Measurements from ENCODE around the gene TLE4. TPM values are rescaled to one million over a fixed set of nuclear protein-coding genes. Genes with fewer than 3 reads are reported as not detected.

Gene TLE4
- total and polyA plus RNA-seq, 4 experiments from 2014 or later: 27.9 to 101 (median 72.2) TPM

- CTCF ChIA-PET (ENCODE audit: partially characterized antibody): interaction anchor here (0.9 to 1.5 kb wide), 4 partner anchors 10 to 23 kb away, joined by 3 to 4 read pairs (median 4); no protein-coding TSS in a partner anchor
- Histone ChIP-seq H3K4me1 (ENCODE audit: insufficient read depth, low read length) (no peaks in the 10 kb centered on the region), H3K36me3 (ENCODE audit: insufficient read depth, low read length) (no peaks in the 10 kb centered on the region), H3K9me3 (ENCODE audit: control insufficient read depth in 1 of 2, low read length in 2 of 2) (no peaks in the 10 kb centered on the region), H3K27ac (ENCODE audit: low read depth, low read length) (no peak overlapping the region), H3K27me3 (ENCODE audit: insufficient read depth, low read length) (no peaks in the 10 kb centered on the region), H3K4me3 (ENCODE audit: low read length in 2 of 2) (no peak overlapping the region)
- POLR2A ChIA-PET (ENCODE audit: partially characterized antibody): no interaction called here
- DNase-seq: no peak
- H3K9me3 Mint-ChIP-seq: peaks cover 0 to 3% (median under 1%) of the 10 kb centered on the region in 8 donors
- no peak overlapping the region for H3K27ac Mint-ChIP-seq
- H3K4me1 Mint-ChIP-seq: no peaks in the 10 kb centered on the region
- peaks cover 0 to 1% of the 10 kb centered on the region in 2 donors for H3K27me3 Mint-ChIP-seq
- H3K4me3 Mint-ChIP-seq: no peak overlapping the region
- intact Hi-C loops (cut with micrococcal nuclease): no loop called here
- H3K36me3 Mint-ChIP-seq: peaks cover 0 to under 1% of the 10 kb centered on the region in 2 donors
Observed at GRCh38 chr9:79757881-79758669, 186.3 kb downstream of the TLE4 start.

DNA sequence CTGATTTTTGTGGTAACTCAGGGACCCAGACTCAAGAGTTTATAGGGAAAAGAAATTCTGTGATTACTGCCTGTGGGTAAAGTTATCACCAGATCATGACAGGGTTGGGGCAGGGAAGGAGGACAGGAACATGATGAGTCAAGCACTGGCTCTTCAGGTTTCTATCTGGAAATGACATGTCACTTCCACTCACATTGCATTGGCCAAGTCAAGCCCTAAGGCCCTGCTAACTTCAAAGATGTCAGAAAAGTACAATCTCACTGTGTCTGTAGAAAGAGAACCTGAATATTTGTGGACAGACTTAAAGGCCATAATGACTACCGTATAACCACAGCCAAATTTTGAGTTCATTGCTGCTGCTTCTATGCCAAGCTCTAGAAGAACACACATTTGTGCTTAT lies 187.7 kb downstream of the TLE4 start:
- H3K36me3 ChIP-seq (ENCODE audit: insufficient read depth, low read length): no peaks in the 10 kb centered on the region
- intact Hi-C loops (cut with micrococcal nuclease): no loop called here
- no peak for DNase-seq
- Mint-ChIP-seq H3K27ac (no peak overlapping the region), H3K36me3 (no peaks in the 10 kb centered on the region), H3K27me3 (no peaks in the 10 kb centered on the region), H3K4me1 (no peaks in the 10 kb centered on the region), H3K4me3 (no peak overlapping the region), H3K9me3 (no peaks in the 10 kb centered on the region)
- H3K9me3 ChIP-seq (ENCODE audit: control insufficient read depth in 1 of 2, low read length in 2 of 2): no peaks in the 10 kb centered on the region
- no peak overlapping the region for H3K27ac ChIP-seq (ENCODE audit: low read depth, low read length)
- no peaks in the 10 kb centered on the region for H3K4me1 ChIP-seq (ENCODE audit: insufficient read depth, low read length)
- no peak overlapping the region for H3K4me3 ChIP-seq (ENCODE audit: low read length in 2 of 2)
- H3K27me3 ChIP-seq (ENCODE audit: insufficient read depth, low read length): no peaks in the 10 kb centered on the region
- ChIA-PET POLR2A (ENCODE audit: partially characterized antibody) (no interaction called here), CTCF (ENCODE audit: partially characterized antibody) (no interaction called here)

DNA sequence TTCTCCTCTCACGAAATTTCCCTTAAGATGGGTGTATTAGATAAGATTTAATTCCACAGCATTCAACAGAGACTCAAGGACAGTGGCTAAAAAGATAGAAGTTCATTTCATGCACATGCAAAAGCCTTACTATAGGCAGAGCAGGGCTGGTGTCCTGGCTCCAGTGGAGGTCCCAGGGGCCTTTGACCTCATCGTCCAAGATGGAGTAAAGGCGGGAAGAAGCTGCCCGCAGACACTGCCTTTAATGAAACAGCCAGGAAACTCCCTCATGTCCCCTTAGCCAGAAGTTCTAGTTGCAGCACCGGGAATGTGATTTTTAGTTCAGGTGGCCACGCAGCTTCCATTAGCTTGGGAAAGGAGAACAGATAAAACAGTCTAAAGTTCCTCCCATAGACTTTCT lies 190.3 kb downstream of the TLE4 start:
- H3K36me3 Mint-ChIP-seq: no peaks in the 10 kb centered on the region
- H3K27me3 Mint-ChIP-seq: peaks cover 0 to 2% of the 10 kb centered on the region in 2 donors
- DNase-seq: no peak
- Histone ChIP-seq H3K27ac (ENCODE audit: low read depth, low read length) (no peak overlapping the region), H3K4me3 (ENCODE audit: low read length in 2 of 2) (no peak overlapping the region), H3K4me1 (ENCODE audit: insufficient read depth, low read length) (no peaks in the 10 kb centered on the region), H3K9me3 (ENCODE audit: control insufficient read depth in 1 of 2, low read length in 2 of 2) (no peaks in the 10 kb centered on the region), H3K36me3 (ENCODE audit: insufficient read depth, low read length) (no peaks in the 10 kb centered on the region), H3K27me3 (ENCODE audit: insufficient read depth, low read length) (no peaks in the 10 kb centered on the region)
- ChIA-PET POLR2A (ENCODE audit: partially characterized antibody) (no interaction called here), CTCF (ENCODE audit: partially characterized antibody) (no interaction called here)
- no peak overlapping the region for H3K4me3 Mint-ChIP-seq
- H3K27ac Mint-ChIP-seq: no peak overlapping the region
- H3K9me3 Mint-ChIP-seq: no peaks in the 10 kb centered on the region
- intact Hi-C loops (cut with micrococcal nuclease): no loop called here
- no peaks in the 10 kb centered on the region for H3K4me1 Mint-ChIP-seq

DNA sequence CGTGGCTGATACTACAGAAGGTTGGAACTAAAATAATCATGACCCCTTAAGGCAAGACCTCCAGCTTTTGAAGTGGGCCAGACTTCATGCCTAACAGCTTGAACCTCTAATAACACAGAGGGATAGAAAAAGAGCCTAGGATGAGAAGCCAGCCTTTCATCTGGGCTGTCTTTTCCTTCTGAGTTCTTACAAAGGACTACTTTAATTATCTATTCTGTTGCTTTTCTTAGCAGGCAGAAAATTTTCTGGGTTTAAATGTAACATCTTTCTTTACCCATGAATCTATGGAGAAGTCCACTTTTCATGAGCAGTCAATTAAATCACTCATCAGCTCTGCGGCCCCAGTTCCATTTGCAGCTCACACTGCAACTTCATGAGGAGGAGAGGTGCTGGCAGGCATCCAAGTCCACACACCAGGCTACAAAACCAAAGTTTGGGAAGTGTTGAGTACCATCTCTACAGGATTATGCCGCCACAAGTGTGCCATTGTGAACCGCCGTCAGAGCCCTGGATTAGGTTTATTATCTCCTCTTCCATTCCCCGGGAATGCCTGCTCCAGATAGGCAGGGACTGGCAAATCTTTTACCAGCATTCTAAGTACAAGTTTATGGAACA lies 192.0 kb downstream of the TLE4 start:
- no peak overlapping the region for H3K4me3 Mint-ChIP-seq
- no peak for DNase-seq
- POLR2A ChIA-PET (ENCODE audit: partially characterized antibody): no interaction called here
- no peaks in the 10 kb centered on the region for H3K9me3 ChIP-seq (ENCODE audit: control insufficient read depth in 1 of 2, low read length in 2 of 2)
- H3K9me3 Mint-ChIP-seq: no peaks in the 10 kb centered on the region
- no peaks in the 10 kb centered on the region for H3K4me1 ChIP-seq (ENCODE audit: insufficient read depth, low read length)
- no peaks in the 10 kb centered on the region for H3K27me3 ChIP-seq (ENCODE audit: insufficient read depth, low read length)
- no peak overlapping the region for H3K27ac ChIP-seq (ENCODE audit: low read depth, low read length)
- no peaks in the 10 kb centered on the region for H3K36me3 Mint-ChIP-seq
- peaks cover 0 to 2% of the 10 kb centered on the region in 2 donors for H3K27me3 Mint-ChIP-seq
- H3K4me1 Mint-ChIP-seq: no peaks in the 10 kb centered on the region
- H3K36me3 ChIP-seq (ENCODE audit: insufficient read depth, low read length): no peaks in the 10 kb centered on the region
- CTCF ChIA-PET (ENCODE audit: partially characterized antibody): no interaction called here
- H3K27ac Mint-ChIP-seq: no peak overlapping the region
- H3K4me3 ChIP-seq (ENCODE audit: low read length in 2 of 2): no peak overlapping the region
- intact Hi-C loops (cut with micrococcal nuclease): no loop called here

GRCh38 chr9:79764374-79764773 lies 192.6 kb downstream of the TLE4 start:
- H3K4me1 ChIP-seq (ENCODE audit: insufficient read depth, low read length): no peaks in the 10 kb centered on the region
- no peak overlapping the region for H3K27ac ChIP-seq (ENCODE audit: low read depth, low read length)
- POLR2A ChIA-PET (ENCODE audit: partially characterized antibody): no interaction called here
- intact Hi-C loops (cut with micrococcal nuclease): no loop called here
- H3K4me3 ChIP-seq (ENCODE audit: low read length in 2 of 2): no peak overlapping the region
- H3K36me3 ChIP-seq (ENCODE audit: insufficient read depth, low read length): no peaks in the 10 kb centered on the region
- no peaks in the 10 kb centered on the region for H3K9me3 Mint-ChIP-seq
- no peak overlapping the region for H3K4me3 Mint-ChIP-seq
- H3K27ac Mint-ChIP-seq: no peak overlapping the region
- no peaks in the 10 kb centered on the region for H3K4me1 Mint-ChIP-seq
- no peak for DNase-seq
- peaks cover 0 to 2% of the 10 kb centered on the region in 2 donors for H3K27me3 Mint-ChIP-seq
- no peaks in the 10 kb centered on the region for H3K9me3 ChIP-seq (ENCODE audit: control insufficient read depth in 1 of 2, low read length in 2 of 2)
- CTCF ChIA-PET (ENCODE audit: partially characterized antibody): no interaction called here
- no peaks in the 10 kb centered on the region for H3K36me3 Mint-ChIP-seq
- H3K27me3 ChIP-seq (ENCODE audit: insufficient read depth, low read length): no peaks in the 10 kb centered on the region

DNA sequence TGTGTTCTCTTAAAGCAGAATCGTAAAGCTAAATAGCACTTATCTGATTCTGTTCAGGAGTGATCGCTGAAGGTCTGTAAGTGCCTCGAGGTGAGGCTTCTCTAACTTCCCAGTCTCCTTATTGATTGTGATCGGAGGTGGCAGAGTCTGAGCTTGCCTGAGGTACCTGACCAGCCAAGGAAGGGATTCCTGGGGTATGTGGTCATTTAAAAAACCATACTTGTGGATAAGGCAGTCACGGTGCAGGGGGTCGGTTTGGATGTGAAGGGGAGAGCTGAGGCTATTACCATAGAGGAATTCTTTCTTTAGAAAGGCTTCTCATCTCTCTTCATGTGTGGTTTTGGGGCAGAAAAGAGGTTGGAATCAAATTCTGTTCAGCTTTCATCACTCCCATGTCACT lies 193.7 kb downstream of the TLE4 start:
- no peak for DNase-seq
- H3K4me1 Mint-ChIP-seq: no peaks in the 10 kb centered on the region
- no peak overlapping the region for H3K4me3 Mint-ChIP-seq
- Histone ChIP-seq H3K27me3 (ENCODE audit: insufficient read depth, low read length) (no peaks in the 10 kb centered on the region), H3K27ac (ENCODE audit: low read depth, low read length) (no peak overlapping the region), H3K4me1 (ENCODE audit: insufficient read depth, low read length) (no peaks in the 10 kb centered on the region), H3K9me3 (ENCODE audit: control insufficient read depth in 1 of 2, low read length in 2 of 2) (no peaks in the 10 kb centered on the region), H3K4me3 (ENCODE audit: low read length in 2 of 2) (no peak overlapping the region), H3K36me3 (ENCODE audit: insufficient read depth, low read length) (no peaks in the 10 kb centered on the region)
- intact Hi-C loops (cut with micrococcal nuclease): no loop called here
- H3K36me3 Mint-ChIP-seq: no peaks in the 10 kb centered on the region
- no peaks in the 10 kb centered on the region for H3K9me3 Mint-ChIP-seq
- ChIA-PET POLR2A (ENCODE audit: partially characterized antibody) (no interaction called here), CTCF (ENCODE audit: partially characterized antibody) (no interaction called here)
- H3K27ac Mint-ChIP-seq: no peak overlapping the region
- H3K27me3 Mint-ChIP-seq: peaks cover 0 to 2% of the 10 kb centered on the region in 2 donors

- H3K9me3 Mint-ChIP-seq: no peaks in the 10 kb centered on the region
- H3K27me3 Mint-ChIP-seq: peaks cover 0 to 2% of the 10 kb centered on the region in 2 donors
- H3K9me3 ChIP-seq (ENCODE audit: control insufficient read depth in 1 of 2, low read length in 2 of 2): no peaks in the 10 kb centered on the region
- H3K4me1 Mint-ChIP-seq: no peaks in the 10 kb centered on the region
- H3K4me3 ChIP-seq (ENCODE audit: low read length in 2 of 2): no peak overlapping the region
- ChIA-PET POLR2A (ENCODE audit: partially characterized antibody) (no interaction called here), CTCF (ENCODE audit: partially characterized antibody) (no interaction called here)
- no peaks in the 10 kb centered on the region for H3K36me3 ChIP-seq (ENCODE audit: insufficient read depth, low read length)
- no peaks in the 10 kb centered on the region for H3K36me3 Mint-ChIP-seq
- H3K27me3 ChIP-seq (ENCODE audit: insufficient read depth, low read length): no peaks in the 10 kb centered on the region
- no peak for DNase-seq
- H3K4me3 Mint-ChIP-seq: no peak overlapping the region
- H3K4me1 ChIP-seq (ENCODE audit: insufficient read depth, low read length): no peaks in the 10 kb centered on the region
- intact Hi-C loops (cut with micrococcal nuclease): no loop called here
- no peak overlapping the region for H3K27ac Mint-ChIP-seq
- H3K27ac ChIP-seq (ENCODE audit: low read depth, low read length): no peak overlapping the region
Observed at GRCh38 chr9:79766091-79766490, 194.3 kb downstream of the TLE4 start.
